Measurements from ENCODE around the gene C19orf18.

Gene C19orf18

DNA sequence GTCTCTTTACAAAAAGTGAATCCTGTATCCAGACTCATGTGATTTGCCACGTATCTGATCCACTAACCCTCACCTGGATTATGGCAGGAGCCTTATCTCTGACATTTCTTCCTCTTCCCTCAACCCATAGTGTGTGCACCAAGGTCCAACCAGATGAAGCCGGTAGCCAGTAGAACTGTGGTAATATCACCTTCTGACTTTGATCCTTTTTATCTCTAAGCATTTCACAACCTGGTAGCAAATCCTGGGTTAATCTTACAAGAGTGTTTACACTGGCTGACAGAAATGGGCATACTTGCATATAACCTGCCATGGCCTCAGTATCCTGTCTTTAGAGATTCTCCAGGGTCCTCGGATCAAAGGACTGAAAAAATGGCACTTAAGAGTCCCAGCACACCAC lies 59.8 kb downstream of the C19orf18 start:
- peak overlapping the region; percentile 90 for H3K4me2 ChIP-seq (ENCODE audit: insufficient read depth, low read length)
- ATAC-seq (ENCODE audit: insufficient read depth, low read depth), result no peak
- H3K9ac ChIP-seq (ENCODE audit: low read depth, low read length), result 0 out of 2 replicates have a peak overlapping the region, but pooled peaks have one; percentile 88
- peaks cover 27% of the 10 kb centered on the region for H3K4me1 ChIP-seq (ENCODE audit: insufficient read depth, low read length)
- TF ChIP-seq EZH2 (IDR thresholded peaks at IDR 0.05; ENCODE audit: borderline replicate concordance, low read depth, low read length, severe bottlenecking), result no peak
- TF ChIP-seq, protein P1, sequence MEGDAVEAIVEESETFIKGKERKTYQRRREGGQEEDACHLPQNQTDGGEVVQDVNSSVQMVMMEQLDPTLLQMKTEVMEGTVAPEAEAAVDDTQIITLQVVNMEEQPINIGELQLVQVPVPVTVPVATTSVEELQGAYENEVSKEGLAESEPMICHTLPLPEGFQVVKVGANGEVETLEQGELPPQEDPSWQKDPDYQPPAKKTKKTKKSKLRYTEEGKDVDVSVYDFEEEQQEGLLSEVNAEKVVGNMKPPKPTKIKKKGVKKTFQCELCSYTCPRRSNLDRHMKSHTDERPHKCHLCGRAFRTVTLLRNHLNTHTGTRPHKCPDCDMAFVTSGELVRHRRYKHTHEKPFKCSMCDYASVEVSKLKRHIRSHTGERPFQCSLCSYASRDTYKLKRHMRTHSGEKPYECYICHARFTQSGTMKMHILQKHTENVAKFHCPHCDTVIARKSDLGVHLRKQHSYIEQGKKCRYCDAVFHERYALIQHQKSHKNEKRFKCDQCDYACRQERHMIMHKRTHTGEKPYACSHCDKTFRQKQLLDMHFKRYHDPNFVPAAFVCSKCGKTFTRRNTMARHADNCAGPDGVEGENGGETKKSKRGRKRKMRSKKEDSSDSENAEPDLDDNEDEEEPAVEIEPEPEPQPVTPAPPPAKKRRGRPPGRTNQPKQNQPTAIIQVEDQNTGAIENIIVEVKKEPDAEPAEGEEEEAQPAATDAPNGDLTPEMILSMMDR (IDR thresholded peaks at IDR 0.05; ENCODE audit: borderline replicate concordance, extremely low read depth, low read length, poor library complexity, severe bottlenecking), result no peak
- no peaks in the 10 kb centered on the region for H3K27me3 ChIP-seq (ENCODE audit: insufficient read depth, low read length, poor library complexity)
- peak overlapping the region in 1 of 2 experiments; percentile 91; a peak in 2 of 4 replicates for H3K4me3 ChIP-seq (ENCODE audit: low read depth in 1 of 2, low read length in 2 of 2)
- peaks cover 36% of the 10 kb centered on the region for H3K36me3 ChIP-seq (ENCODE audit: insufficient read depth, low read length)
- H2AFZ ChIP-seq (ENCODE audit: low read depth, low read length), result no peak overlapping the region
- H3K9me3 ChIP-seq (ENCODE audit: insufficient read depth, low read length, severe bottlenecking), result no peaks in the 10 kb centered on the region
- H4K20me1 ChIP-seq (ENCODE audit: insufficient read depth, low read length), result peaks cover 6% of the 10 kb centered on the region; the same call in 1 of the 2 replicates
- no peak for DNase-seq
- no peak overlapping the region for H3K27ac ChIP-seq (ENCODE audit: low read length)
- peaks cover 54% of the 10 kb centered on the region for H3K79me2 ChIP-seq (ENCODE audit: insufficient read depth, low read length)

All from DND-41 (cell line).